IPS-18a (cell line): ENCODE results near the gene GALNT10.

ENCODE experiments used
- H3K27ac ChIP-seq: one replicate; pipeline ENCODE4 v1.5.1; 2013; ENCODE audit warnings: low read length
- H3K27me3 ChIP-seq: one replicate; pipeline ENCODE4 v1.6.1; 2013; ENCODE audit warnings: mild to moderate bottlenecking, low read length; ENCODE audit not compliant: control insufficient read depth, insufficient read depth
- H3K36me3 ChIP-seq: one replicate; pipeline ENCODE4 v1.6.1; 2013; ENCODE audit warnings: low read depth, low read length; ENCODE audit not compliant: control insufficient read depth
- H3K4me1 ChIP-seq: one replicate; pipeline ENCODE4 v1.6.1; 2013; ENCODE audit warnings: low read depth, low read length; ENCODE audit not compliant: control insufficient read depth
- H3K4me3 ChIP-seq: one replicate; pipeline ENCODE4 v1.5.1; 2013; ENCODE audit warnings: low read length
- H3K9ac ChIP-seq: one replicate; pipeline ENCODE4 v1.6.1; 2013; ENCODE audit warnings: mild to moderate bottlenecking, low read length, moderate library complexity
- H3K9me3 ChIP-seq: one replicate; pipeline ENCODE4 v1.6.1; 2013; ENCODE audit warnings: low read depth, low read length; ENCODE audit not compliant: control insufficient read depth

The GALNT10 gene

DNA sequence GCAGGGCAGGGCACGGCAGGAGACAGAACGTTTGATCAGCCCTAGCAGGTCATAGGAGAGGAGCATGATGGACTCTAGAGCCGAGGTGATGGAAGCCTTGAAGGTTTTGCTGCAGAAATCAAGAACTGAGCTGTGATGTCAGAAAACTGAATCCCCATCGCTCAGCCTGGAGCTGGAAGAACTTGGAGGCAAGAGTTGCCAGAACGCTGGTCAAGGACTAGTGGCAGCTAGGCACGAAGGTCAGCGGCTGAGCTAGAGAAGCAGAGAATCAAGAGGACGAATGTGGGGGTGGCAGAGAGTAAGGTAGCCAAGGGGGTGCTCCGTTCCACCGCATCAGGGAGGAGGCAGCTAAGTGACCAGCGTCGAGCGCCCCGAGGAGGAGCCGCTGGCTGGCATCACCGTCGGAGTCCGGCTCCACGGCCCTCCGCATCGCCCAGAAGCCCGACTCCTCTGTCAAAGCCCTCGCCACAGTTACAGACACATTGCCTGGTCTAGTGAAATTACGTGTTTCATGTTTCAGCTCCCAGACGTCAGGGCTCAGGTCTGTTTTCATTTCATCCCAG lies 1.2 kb upstream of the GALNT10 start:
- Histone ChIP-seq H3K9me3 (no peaks in the 10 kb centered on the region), H3K4me1 (peaks cover 13% of the 10 kb centered on the region), H3K27me3 (peaks cover 60% of the 10 kb centered on the region), H3K9ac (peak overlapping the region; percentile 4), H3K27ac (no peak overlapping the region), H3K4me3 (peak overlapping the region; percentile 65), H3K36me3 (no peaks in the 10 kb centered on the region)

DNA sequence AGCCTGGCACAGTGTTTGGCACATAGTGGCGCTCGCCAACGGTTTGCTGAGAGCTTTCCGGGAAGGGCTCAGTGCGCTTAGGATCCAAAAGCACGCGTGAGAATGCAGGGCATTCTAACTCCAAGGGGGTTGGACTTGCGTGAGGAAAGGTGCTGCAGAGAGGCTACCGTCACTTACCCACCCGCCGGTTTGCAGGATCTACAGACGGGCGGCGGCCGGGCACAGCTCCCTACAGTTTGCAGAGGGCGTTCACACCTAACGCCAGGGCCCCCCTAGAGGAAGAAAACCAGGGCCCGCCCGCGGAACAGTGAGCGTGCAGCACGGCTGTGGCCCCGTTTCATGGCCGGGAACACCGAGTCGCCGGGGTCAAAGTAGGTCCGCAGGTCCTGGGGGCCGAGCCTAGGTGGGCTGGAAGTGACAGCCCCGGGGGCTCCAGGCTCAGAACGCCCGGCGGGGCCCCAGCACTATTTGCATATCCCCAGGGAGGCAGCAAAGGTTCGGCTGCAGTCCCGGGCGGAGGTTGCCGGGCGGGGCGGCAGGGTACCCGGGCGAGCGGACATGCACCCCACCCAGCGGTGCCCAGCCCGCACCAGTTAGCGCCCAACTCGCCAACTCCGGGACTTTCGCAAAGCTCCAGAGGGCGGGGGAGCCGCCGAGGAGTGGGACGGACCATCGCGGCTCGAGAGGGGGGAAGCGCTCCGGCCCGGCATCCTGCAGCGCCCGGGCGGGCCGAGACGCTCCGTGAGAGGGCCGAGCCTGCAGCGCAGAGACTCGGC lies 526 bp upstream of the GALNT10 start:
- Histone ChIP-seq H3K9me3 (no peaks in the 10 kb centered on the region), H3K4me3 (peak overlapping the region; percentile 65), H3K4me1 (peaks cover 20% of the 10 kb centered on the region), H3K9ac (peak overlapping the region; percentile 4), H3K36me3 (no peaks in the 10 kb centered on the region), H3K27me3 (peaks cover 60% of the 10 kb centered on the region), H3K27ac (no peak overlapping the region)

DNA sequence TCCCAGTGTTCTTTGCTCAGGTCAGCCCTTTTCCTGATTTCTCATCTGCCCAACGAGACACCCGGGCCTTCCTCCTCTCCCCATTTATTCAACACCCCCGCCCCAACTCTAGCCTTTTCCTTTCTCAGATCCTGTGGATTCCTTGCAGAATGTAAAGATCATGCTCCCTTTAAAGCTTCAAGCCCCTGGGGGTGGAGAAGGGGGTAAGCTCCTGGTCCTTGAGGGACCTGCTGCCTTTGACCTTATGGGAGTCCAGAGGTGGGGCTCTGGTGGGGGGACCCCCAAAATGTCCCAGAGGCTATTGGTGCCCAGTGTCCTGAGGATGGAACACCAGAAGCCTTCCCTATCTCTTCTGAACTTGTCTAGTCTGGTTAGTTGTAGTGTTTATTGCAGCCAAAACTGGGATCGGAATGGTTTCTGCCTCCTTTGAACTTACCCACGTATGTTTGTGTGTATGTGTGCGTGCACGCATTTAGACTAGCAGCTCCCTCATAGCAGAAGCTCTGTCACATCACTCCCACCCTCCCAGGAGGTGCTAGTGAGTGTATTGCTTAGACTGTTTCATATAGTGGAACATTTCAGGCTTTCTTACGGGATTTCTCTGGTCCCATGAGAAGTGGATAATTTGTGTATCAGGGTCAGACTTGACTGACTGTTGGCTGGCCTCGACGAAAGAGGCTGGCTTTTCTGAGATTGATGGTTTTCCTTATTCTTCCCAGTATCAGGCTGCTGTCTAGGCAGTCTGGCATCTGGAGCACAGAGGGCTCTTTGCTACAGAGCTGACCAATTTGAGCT lies 1.1 kb downstream of the GALNT10 start:
- no peak overlapping the region for H3K27ac ChIP-seq
- no peak overlapping the region for H3K9ac ChIP-seq
- no peak overlapping the region for H3K4me3 ChIP-seq
- H3K27me3 ChIP-seq: peaks cover 60% of the 10 kb centered on the region
- H3K4me1 ChIP-seq: peaks cover 23% of the 10 kb centered on the region
- no peaks in the 10 kb centered on the region for H3K36me3 ChIP-seq
- no peaks in the 10 kb centered on the region for H3K9me3 ChIP-seq

DNA sequence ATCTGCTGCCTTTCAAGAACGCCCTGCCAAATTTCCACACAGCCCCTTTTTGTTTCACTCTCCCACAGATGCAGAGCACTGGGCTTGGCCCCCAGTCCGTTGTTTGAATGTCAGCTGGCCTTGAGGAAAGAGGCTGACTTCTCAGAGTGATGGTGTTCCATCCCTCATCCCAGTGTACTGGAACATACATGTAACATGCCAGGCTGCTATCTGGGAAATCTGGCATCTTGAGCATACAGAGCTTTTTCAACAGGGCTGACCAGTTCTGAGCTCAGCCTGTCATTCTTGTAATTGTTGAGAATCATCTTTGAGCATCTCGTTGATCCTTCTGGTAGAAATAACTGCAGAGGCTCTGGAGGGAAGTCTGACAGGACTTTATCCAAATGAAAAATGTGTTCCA lies 2.8 kb downstream of the GALNT10 start:
- no peak overlapping the region for H3K27ac ChIP-seq
- no peak overlapping the region for H3K9ac ChIP-seq
- no peaks in the 10 kb centered on the region for H3K9me3 ChIP-seq
- H3K4me3 ChIP-seq: no peak overlapping the region
- H3K27me3 ChIP-seq: peaks cover 43% of the 10 kb centered on the region
- no peaks in the 10 kb centered on the region for H3K36me3 ChIP-seq
- peaks cover 23% of the 10 kb centered on the region for H3K4me1 ChIP-seq

DNA sequence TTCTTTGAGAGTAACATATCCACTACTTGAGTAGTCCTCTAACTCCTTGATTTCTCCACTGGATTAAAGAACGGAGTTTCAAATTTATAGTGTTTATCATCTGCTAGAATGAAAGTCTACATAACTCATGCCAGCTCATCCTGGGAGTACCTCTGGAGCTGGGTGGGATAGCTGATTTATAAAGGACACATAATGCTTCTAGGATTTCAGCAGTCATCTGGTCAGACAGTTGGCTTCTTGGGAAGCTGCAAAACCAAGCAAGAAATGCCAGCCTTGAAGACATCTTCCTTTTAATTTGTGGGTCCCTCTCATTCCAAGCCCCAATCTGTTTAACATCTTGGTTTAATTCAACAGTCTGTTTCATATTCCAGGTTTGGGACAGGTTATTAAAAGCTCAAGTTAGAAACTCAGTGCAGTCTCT lies 3.2 kb downstream of the GALNT10 start:
- Histone ChIP-seq H3K27me3 (peaks cover 39% of the 10 kb centered on the region), H3K9ac (no peak overlapping the region), H3K36me3 (no peaks in the 10 kb centered on the region), H3K4me3 (no peak overlapping the region), H3K27ac (no peak overlapping the region), H3K4me1 (peaks cover 23% of the 10 kb centered on the region), H3K9me3 (no peaks in the 10 kb centered on the region)

DNA sequence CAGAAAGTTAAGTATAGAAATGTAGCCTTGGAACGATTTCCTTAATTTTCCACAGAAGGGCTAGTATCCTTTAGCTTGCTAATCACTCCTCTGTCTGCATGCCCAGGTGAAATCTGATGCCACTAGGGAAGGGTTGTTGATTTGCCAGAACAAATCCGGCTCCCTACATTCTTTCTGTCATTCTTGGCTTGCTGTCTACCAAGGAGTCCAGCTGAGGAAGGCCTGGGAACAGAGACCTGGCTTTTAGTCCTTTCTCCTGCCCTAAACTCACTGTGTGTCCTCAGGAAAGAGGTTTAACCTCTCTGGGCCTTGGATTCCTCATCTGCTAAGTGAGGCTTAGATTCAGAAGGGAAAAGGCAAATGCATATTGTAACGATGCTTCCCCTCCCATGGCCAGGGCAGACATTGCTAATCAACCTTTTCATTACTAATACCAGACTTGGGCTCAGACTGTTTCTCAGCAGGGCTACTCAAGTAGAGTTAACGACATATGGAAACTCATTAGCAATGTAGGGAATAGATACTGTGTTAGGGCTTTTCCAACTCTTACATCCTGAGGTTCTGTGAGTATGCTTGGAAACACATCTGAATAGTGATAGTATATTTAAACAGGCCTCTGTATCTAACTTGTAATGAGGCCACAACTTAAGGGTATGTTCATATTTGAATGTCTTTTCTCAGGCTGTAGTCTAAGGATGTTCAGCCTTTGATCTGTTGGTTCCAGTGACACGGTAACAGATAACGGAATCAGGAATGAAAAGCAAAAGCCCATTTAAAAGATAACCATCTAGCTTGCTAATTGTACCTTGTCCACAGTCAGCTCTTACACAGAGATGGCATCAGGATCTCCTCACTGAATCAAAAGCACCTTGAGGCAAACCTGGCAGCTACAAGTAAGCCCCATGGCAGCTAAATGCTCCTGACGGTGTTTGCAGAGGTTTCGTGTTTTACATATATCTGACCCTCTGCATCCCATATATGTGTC lies 4.1 kb downstream of the GALNT10 start:
- Histone ChIP-seq H3K36me3 (no peaks in the 10 kb centered on the region), H3K9ac (no peak overlapping the region), H3K27me3 (peaks cover 30% of the 10 kb centered on the region), H3K4me1 (peaks cover 18% of the 10 kb centered on the region), H3K9me3 (no peaks in the 10 kb centered on the region), H3K27ac (no peak overlapping the region), H3K4me3 (no peak overlapping the region)

DNA sequence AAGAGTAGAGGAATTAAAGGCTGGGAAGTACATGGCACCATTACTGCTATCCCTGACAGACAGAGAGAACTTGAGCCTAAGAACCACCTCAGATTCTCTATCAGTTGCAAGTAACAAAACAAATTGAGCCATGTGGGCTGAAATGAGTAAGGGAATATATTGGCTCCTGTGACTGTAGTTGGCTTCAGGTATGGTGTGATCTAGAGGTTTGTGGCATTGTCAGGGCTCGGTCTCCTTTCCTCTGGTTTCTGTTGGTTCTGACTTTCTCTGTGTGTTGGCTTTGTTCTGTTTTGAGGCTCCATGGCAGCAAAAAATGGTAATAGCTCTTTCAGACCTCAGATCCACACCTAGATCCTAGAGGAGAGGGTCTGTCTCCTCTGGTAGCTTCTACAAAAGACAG lies 5.7 kb downstream of the GALNT10 start:
- H3K27ac ChIP-seq: no peak overlapping the region

DNA sequence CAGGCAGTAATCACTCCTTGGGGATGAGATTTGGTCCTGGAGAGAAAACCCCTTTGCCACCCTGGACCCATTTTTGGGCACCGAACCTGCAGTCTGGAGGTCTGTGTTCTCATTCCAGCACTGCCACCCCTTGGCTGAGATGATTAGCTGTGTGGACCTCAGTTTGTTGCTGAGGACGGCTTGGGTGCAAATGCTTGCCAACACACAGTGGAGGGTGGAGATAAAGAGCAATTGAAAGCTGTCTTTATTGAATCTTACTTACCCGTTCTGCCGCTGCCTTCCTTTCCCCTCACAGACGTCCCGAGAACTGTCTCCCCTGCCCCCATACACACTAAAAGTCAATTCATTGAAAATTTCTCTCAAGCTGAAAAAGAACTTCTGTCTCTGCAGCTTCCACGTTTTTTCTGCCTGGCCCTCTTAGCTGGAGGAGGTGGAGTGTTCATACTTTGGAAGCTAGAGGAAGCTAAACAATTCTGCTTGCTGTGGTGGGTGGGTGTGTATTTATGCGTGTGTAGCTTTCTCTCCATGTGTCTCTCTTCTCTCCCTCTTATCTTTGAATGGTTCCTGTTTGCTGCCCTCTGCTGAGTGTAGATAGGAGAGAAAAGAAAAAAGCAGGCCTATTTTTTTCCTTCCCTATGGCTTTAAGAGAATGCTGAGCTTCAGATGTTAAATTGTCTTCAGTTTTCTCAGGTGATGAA lies 6.6 kb downstream of the GALNT10 start:
- Histone ChIP-seq H3K9ac (no peak overlapping the region), H3K36me3 (no peaks in the 10 kb centered on the region), H3K9me3 (no peaks in the 10 kb centered on the region), H3K4me3 (no peak overlapping the region), H3K27me3 (peaks cover 12% of the 10 kb centered on the region), H3K27ac (no peak overlapping the region), H3K4me1 (peaks cover 18% of the 10 kb centered on the region)

More for the DNA sequence above, 5.7 kb downstream of the GALNT10 start:
- no peaks in the 10 kb centered on the region for H3K36me3 ChIP-seq
- H3K27me3 ChIP-seq: peaks cover 20% of the 10 kb centered on the region
- H3K4me1 ChIP-seq: peaks cover 18% of the 10 kb centered on the region
- no peak overlapping the region for H3K4me3 ChIP-seq
- H3K9me3 ChIP-seq: no peaks in the 10 kb centered on the region
- no peak overlapping the region for H3K9ac ChIP-seq

DNA sequence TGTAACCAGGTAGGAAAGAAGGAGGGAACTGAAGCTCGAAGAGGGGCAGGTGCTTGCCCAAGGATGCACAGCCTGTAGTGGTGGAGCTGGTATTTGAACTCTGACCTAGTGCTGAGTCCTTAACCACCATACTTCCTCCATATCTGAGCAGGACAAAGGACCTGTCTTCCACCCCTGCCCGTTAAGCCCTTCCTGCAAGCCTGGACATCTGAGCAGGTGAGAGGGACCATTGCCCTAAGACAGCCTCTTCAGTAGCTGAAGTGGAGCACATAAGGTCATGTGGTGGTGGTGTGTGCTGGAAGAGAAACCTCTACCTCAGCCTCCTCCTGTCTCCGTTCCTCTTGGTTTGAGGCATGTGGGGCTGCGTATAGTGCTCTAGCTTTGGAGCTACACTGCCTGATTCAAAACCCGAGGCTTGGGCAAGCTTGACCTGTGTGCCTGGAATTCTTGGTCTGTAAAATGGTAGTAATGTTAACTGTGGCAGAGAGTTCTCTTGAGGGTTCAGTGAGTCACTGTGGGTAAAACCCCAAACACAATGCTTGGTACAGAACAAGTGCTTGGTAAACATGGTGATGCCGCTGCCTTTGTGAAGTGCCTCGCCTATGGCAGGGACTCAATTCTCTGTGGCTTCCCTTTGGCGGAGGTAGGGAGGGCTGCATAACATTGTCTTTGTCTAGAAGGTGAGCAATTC lies 7.4 kb downstream of the GALNT10 start:
- Histone ChIP-seq H3K36me3 (no peaks in the 10 kb centered on the region), H3K4me1 (peaks cover 24% of the 10 kb centered on the region), H3K27me3 (peaks cover 4% of the 10 kb centered on the region), H3K4me3 (no peak overlapping the region), H3K27ac (no peak overlapping the region), H3K9ac (no peak overlapping the region), H3K9me3 (no peaks in the 10 kb centered on the region)

DNA sequence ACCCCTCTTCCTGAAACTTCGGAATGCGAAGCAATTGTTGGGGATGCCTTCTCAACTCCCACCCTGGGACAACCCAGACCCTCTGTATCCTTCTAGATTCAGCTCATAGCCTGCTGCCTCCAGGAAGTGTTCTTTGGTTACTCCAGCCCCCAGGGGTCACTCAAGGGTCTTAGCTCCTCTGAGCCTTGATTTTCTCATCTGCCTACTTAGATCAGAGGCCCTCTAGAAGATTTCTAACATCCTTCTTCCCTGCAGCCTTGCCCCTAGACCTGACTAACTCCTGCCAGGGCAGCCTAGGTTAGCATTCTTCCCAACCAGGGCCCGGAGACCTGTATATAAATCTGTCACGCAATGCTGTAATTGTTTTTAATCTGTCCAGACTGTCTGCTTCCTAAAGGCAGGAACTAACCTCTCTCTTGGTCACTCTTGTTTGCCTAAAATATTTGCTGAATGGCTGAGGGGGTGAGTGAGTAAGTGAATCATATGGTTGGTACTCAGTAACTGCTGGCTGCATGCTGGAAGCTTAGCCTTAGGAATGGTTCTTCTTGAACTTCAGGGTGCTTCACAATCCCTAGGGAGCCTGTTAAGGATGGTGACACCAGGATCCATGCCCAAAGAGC lies 8.2 kb downstream of the GALNT10 start:
- Histone ChIP-seq H3K27ac (no peak overlapping the region), H3K27me3 (no peaks in the 10 kb centered on the region), H3K9ac (no peak overlapping the region), H3K36me3 (no peaks in the 10 kb centered on the region), H3K4me1 (peaks cover 24% of the 10 kb centered on the region), H3K9me3 (no peaks in the 10 kb centered on the region), H3K4me3 (no peak overlapping the region)
